HUES48 (cell line): ENCODE results near the gene NSRP1.
"Not testable (repeated sequence)": the region's sequence is repeated elsewhere in the genome, so short reads cannot be mapped to it uniquely, and the experiment has no call there.

ENCODE experiments used
- H3K27ac ChIP-seq: one replicate; pipeline ENCODE4 v1.7.0; 2013; ENCODE audit warnings: low read depth, low read length, inconsistent platforms
- H3K27me3 ChIP-seq: 2 replicates; pipeline ENCODE4 v1.6.1; 2013; ENCODE audit warnings: mild to moderate bottlenecking, low read length; ENCODE audit not compliant: control insufficient read depth, insufficient read depth
- H3K36me3 ChIP-seq: 2 replicates; pipeline ENCODE4 v1.6.1; 2013; ENCODE audit warnings: low read length; ENCODE audit not compliant: control insufficient read depth, insufficient read depth
- H3K4me1 ChIP-seq: 2 replicates; pipeline ENCODE4 v1.6.1; 2013; ENCODE audit warnings: mild to moderate bottlenecking, low read length; ENCODE audit not compliant: control insufficient read depth, insufficient read depth
- H3K4me3 ChIP-seq: 2 replicates; pipeline ENCODE4 v1.5.1; 2013; ENCODE audit warnings: mild to moderate bottlenecking, low read depth, low read length
- H3K9ac ChIP-seq: 2 replicates; pipeline ENCODE4 v1.6.1; 2013; ENCODE audit warnings: mild to moderate bottlenecking, low read depth, low read length, moderate library complexity
- H3K9me3 ChIP-seq: 2 replicates; pipeline ENCODE4 v1.6.1; 2013; ENCODE audit warnings: low read length; ENCODE audit not compliant: control insufficient read depth, insufficient read depth

Gene NSRP1

GRCh38 chr17:30221346-30221745 is 104.7 kb downstream of the NSRP1 start:
- H3K36me3 ChIP-seq = no peaks in the 10 kb centered on the region
- no peak overlapping the region for H3K4me3 ChIP-seq
- no peaks in the 10 kb centered on the region for H3K9me3 ChIP-seq
- H3K9ac ChIP-seq = no peak overlapping the region
- no peak overlapping the region for H3K27ac ChIP-seq
- no peaks in the 10 kb centered on the region for H3K27me3 ChIP-seq
- H3K4me1 ChIP-seq = no peaks in the 10 kb centered on the region

DNA sequence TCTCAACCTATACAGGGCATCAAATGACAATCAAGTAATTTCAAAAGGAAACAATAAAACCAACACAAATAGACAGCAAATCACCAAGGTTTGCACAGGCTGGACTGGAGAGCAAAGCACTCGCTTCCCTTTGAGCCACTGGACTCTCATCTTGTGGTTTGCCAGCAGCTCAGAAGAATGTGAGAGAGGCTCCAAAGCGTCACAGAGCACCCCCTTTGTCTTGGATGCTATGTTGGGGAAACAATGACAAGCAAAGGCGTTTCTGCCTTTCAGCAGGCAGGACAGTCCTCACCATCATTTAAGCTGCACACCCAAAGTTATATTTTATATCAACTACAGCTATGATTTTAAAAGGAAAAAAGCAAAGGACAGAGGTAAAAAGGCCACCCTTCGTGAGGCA is 105.6 kb downstream of the NSRP1 start:
- no peaks in the 10 kb centered on the region for H3K9me3 ChIP-seq

DNA sequence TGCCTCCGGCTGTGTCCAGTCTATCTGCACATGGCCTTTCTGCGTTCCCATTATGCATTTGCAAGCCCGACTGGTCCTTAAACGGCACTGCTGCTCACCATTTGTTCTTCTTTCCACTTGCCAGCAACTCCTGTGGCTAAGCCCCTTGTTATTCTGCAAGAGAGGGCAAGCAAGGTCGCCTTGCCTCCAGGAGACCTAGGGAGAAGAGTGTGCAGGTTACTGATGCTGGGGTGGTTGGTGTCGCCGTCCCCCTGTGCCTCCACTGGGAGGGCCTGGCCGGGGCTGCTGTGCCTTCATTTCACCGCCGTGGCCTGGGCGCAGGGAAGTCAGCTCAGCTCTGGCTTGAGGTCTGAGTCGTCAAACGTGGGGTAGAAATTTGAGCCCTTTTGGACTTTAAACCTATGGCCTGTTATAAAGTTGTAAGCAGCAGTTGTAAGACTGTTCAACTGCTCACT is 106.1 kb downstream of the NSRP1 start:
- H3K9ac ChIP-seq = no peak overlapping the region
- no peaks in the 10 kb centered on the region for H3K36me3 ChIP-seq
- no peak overlapping the region for H3K4me3 ChIP-seq
- no peak overlapping the region for H3K27ac ChIP-seq
- H3K4me1 ChIP-seq = no peaks in the 10 kb centered on the region
- H3K9me3 ChIP-seq = no peaks in the 10 kb centered on the region
- H3K27me3 ChIP-seq = no peaks in the 10 kb centered on the region; the same call in 1 of the 2 replicates

More for the DNA sequence above, 105.6 kb downstream of the NSRP1 start:
- no peaks in the 10 kb centered on the region; the same call in 1 of the 2 replicates for H3K27me3 ChIP-seq
- no peaks in the 10 kb centered on the region for H3K36me3 ChIP-seq
- no peak overlapping the region for H3K9ac ChIP-seq
- H3K4me3 ChIP-seq = no peak overlapping the region
- no peak overlapping the region for H3K27ac ChIP-seq
- no peaks in the 10 kb centered on the region for H3K4me1 ChIP-seq

- no peak overlapping the region for H3K27ac ChIP-seq
- H3K4me3 ChIP-seq = no peak overlapping the region
- no peaks in the 10 kb centered on the region; the same call in 1 of the 2 replicates for H3K27me3 ChIP-seq
- no peaks in the 10 kb centered on the region for H3K9me3 ChIP-seq
- no peak overlapping the region for H3K9ac ChIP-seq
- no peaks in the 10 kb centered on the region for H3K4me1 ChIP-seq
- no peaks in the 10 kb centered on the region for H3K36me3 ChIP-seq
Observed at GRCh38 chr17:30224419-30224960, 107.9 kb downstream of the NSRP1 start.

DNA sequence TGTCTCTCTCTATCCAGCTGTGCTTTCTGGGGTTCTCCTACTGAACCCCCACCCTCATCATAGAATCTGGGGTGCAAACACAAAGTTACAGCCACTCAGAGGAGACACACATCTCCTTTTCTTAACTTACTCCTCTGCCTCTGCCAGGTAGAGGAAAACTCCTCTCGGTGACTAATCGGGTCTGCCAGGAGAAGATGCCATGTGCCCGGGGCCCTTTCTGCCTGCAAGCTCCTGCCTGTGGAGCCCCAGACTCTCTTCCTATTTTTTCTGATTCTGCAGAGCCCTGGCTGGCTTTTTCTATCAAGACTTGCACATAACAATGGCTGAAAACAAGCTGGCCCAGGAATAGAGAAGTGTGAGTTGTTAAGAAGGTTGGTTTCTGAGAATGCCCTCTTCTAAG is 108.5 kb downstream of the NSRP1 start:
- Histone ChIP-seq H3K4me3 (no peak overlapping the region), H3K9me3 (no peaks in the 10 kb centered on the region), H3K9ac (no peak overlapping the region), H3K36me3 (no peaks in the 10 kb centered on the region), H3K4me1 (no peaks in the 10 kb centered on the region), H3K27me3 (no peaks in the 10 kb centered on the region; the same call in 1 of the 2 replicates), H3K27ac (no peak overlapping the region)

DNA sequence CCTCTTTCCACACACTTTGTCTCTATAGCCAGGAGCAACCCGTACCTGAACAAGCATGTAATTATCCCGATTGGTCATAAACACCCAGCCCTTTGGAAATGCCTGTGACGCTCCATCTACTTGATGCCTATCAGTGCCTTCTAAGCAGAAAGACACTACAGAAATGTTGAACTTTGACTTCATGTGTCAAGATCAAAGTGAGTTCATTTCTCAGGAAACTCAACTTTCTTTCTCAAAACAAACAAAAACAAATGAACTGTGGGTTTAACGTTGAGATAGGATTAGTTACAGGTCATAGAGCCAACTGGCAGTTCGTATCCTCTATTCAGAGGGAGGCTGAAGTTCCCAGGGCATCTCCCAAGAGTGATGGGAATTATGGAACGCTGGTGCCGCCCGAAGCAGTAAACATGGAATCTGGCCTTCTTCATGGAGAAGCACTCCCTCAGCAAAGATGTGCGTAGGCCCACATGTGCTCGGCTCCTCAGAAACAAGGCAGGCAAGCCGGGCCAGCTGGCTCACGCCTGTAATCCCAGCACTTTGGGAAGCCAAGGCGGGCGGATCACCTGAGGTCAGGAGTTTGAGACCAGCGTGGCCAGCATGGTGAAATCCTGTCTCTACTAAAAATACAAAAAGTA is 109.4 kb downstream of the NSRP1 start:
- Histone ChIP-seq H3K4me1 (no peaks in the 10 kb centered on the region), H3K27ac (no peak overlapping the region), H3K9ac (no peak overlapping the region), H3K27me3 (no peaks in the 10 kb centered on the region; the same call in 1 of the 2 replicates), H3K9me3 (no peaks in the 10 kb centered on the region), H3K36me3 (no peaks in the 10 kb centered on the region), H3K4me3 (no peak overlapping the region)

DNA sequence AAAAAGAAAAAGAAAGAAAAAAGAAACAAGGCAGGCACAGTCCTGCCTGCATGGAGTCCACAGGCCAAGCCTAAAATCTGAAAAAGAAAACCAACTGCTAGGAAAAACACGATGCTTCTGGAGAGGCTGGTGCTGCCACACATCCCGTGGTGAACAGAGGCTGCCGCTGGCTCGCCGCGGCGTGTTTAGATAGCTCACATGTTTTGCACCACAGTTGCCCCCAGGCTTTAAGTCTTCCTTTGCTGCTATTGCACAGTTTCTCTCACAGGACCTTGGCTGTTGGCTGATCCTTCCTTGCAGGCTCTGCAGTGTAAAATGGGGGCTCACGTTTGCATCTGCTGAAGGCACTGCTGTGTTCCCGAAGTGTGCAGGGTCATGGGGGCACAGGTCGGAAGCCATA is 110.3 kb downstream of the NSRP1 start:
- Histone ChIP-seq H3K27me3 (peaks cover 3% of the 10 kb centered on the region; the same call in 1 of the 2 replicates), H3K4me3 (no peak overlapping the region), H3K9me3 (no peaks in the 10 kb centered on the region), H3K27ac (no peak overlapping the region), H3K9ac (no peak overlapping the region), H3K4me1 (no peaks in the 10 kb centered on the region), H3K36me3 (no peaks in the 10 kb centered on the region)

DNA sequence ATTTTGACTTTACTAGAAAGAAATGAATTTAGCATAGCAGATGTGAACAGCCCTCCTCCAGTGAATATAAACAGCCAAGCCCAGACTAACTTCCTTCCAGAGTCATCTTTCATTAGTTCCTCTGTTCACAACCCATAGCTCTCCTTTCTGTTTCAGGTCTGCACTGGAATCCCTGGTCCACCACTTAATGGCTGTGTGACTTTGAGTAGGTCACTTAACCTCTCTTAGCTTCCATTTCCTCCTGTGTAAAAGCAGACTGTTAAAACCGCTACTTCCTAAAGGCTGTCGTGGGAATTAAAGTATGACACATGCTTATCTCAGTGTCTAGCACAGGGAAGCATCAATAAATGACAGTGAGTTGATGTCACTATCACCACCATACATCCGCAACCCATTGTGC is 111.4 kb downstream of the NSRP1 start:
- Histone ChIP-seq H3K36me3 (no peaks in the 10 kb centered on the region), H3K27ac (no peak overlapping the region), H3K9me3 (no peaks in the 10 kb centered on the region), H3K27me3 (peaks cover 5% of the 10 kb centered on the region), H3K4me3 (no peak overlapping the region), H3K9ac (no peak overlapping the region), H3K4me1 (no peaks in the 10 kb centered on the region)

- H3K4me1 ChIP-seq = no peaks in the 10 kb centered on the region
- no peaks in the 10 kb centered on the region for H3K9me3 ChIP-seq
- H3K4me3 ChIP-seq = no peak overlapping the region
- H3K36me3 ChIP-seq = no peaks in the 10 kb centered on the region
- no peak overlapping the region for H3K9ac ChIP-seq
- H3K27ac ChIP-seq = no peak overlapping the region
- peaks cover 15% of the 10 kb centered on the region for H3K27me3 ChIP-seq
Observed at GRCh38 chr17:30229012-30229411, 112.4 kb downstream of the NSRP1 start.

DNA sequence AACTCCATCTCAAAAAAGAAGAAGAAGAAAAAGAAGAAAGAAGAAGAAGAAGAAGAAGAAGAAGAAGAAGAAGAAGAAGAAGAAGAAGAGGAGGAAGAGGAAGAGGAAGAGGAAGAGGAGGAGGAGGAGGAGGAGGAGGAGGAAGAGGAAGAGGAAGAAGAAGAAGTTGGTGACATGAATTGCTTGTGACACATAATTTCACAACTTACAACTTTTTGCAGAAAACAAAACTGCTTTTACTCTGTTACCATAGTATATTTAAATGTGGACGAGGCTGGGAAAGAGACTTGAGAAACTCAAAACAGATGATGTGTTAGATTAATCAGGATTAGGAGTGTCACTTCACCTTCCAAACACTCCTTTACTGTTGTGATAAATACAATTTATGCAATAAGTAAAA is 113.4 kb downstream of the NSRP1 start:
- not testable (repeated sequence) for H3K9ac ChIP-seq, H3K9me3 ChIP-seq, H3K4me3 ChIP-seq, H3K4me1 ChIP-seq, H3K36me3 ChIP-seq, H3K27ac ChIP-seq
- peaks cover 25% of the 10 kb centered on the region for H3K27me3 ChIP-seq

DNA sequence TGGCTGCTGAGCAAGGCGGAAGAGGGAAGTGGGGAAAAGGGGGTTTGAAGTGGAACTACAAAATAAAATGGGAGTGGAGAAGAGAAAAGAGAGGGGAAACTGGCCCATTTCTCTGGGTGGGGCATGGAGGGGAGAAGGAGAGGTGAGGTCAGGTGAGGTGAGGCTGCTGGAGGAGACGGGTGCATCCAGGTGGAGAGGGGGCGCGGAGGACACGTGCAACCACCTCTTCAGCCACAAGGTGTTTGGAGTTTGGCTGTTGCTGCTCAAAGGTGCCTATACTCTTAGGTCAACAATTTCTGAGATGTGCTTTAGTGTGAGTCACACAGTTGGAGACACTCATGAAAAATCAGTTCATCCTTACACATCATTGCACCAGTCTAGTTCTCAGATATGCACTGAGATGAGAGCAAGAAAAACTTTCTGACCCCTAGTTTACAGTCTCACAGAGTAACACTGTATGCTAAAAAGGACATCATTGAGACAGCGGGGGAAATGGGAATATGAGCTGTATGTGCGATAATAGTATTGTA is 114.0 kb downstream of the NSRP1 start:
- Histone ChIP-seq H3K27ac (no peak overlapping the region), H3K27me3 (peaks cover 32% of the 10 kb centered on the region), H3K36me3 (no peaks in the 10 kb centered on the region), H3K4me3 (no peak overlapping the region), H3K4me1 (no peaks in the 10 kb centered on the region; the same call in 1 of the 2 replicates), H3K9ac (no peak overlapping the region), H3K9me3 (no peaks in the 10 kb centered on the region)
